Activated CD4-positive, alpha-beta T cell treated with anti-CD3 and anti-CD28 coated beads for 1 hour (primary cell): Measurements from ENCODE around the gene WWOX.

Source experiments
- DNase-seq: peaks from one replicate; pipeline ENCODE4 v3.0.0-alpha.2; 2020

Gene WWOX

GRCh38 chr16:78759596-78759995 lies 660.1 kb downstream of the WWOX start:
- DNase-seq = no peak

DNA sequence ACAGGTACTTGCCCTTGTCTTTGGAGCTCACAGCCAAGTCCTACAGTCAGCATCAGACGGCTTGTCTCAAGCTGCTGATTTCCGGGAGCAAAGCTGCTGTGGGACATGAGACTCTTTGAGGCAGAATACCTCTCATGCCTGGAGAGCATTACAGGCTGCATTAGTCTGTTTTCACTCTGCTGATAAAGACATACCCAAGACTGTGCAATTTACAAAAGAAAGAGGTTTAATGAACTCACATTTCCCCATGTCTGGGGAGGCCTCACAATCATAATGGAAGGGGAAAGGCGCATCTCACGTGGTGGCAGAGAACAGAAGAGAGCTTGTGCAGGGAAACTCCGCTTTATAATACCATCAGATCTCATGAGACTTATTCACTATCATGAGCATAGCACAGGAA lies 661.2 kb downstream of the WWOX start:
- DNase-seq = no peak

DNA sequence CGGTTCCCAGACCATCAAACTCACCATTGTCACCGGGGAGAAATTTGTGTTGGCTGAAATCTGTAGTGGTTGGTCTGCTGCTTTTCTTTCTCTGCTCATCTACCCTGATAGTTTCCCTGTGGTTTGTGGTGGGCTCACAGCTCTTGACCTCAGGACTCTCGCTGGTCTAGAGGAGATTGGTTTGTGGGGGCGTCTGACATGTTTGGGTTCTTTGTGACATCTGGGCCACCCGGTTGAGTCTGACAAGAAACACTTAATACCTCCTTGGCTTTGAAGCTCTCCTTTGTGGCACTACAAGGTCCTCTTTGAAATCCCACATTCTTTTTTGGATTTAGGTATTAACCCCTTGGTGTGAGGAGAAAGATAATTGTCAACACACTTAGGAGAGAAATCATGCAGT lies 662.0 kb downstream of the WWOX start:
- DNase-seq = no peak

GRCh38 chr16:78762222-78762621 lies 662.8 kb downstream of the WWOX start:
- DNase-seq = no peak

- no peak for DNase-seq
Measured at GRCh38 chr16:78763821-78764440, 664.5 kb downstream of the WWOX start.

- DNase-seq = no peak
Measured at GRCh38 chr16:78764478-78764877, 665.0 kb downstream of the WWOX start.

GRCh38 chr16:78768226-78768625 lies 668.8 kb downstream of the WWOX start:
- DNase-seq = no peak

DNA sequence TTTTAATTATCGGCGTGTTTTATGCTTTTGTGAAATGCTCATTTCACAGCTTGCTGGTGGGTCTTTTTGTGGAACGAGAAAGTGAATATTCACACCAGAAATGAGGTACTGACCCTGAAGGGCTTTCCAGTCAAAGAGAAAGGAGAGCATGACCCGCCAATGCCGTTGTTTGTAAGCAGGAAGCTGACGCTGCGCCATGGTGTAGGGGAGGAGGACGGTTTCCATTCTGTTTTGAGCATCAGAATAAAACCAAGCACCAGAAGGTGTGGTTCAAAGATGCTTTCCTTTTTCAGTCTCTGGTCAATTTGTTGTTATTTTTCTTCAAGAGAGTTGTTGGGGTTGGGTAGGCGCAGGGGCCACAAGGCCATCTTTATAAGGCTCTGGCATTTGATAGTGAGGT lies 669.3 kb downstream of the WWOX start:
- DNase-seq = no peak

DNA sequence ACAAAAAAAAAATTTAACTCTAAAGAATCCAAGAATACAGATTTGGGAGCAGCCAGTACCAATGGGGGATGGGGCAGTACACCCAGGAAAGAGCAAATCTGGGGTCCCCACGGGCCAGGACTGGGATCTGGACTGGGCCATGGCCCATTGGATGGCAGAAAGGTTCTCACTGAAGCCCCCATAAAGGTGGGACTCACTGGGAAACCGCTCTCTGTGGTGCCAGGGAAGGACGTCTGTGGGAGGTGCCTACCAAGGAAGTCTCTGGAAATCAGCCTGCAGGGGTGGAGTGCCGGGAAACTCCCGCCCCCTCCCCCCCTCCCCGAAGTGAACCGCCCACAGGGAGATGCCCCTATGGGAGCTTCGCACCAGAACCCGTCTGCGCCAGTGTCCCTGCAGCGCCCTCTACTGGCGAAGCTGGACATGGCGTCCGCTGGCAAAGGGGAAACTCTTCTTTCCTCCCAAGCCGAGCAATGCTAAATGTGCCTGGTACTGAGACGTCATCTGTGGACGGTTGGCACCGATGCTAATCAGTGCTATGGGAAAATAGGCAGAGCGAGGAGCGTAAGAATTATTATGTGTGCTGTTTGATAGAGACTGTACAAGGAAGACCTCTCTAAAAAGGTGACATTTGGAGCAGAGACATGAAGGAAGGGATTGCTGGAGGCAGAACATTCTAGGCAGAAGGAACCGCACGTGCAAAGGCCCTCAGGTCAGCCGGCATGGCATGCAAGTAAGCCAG lies 671.1 kb downstream of the WWOX start:
- peak; percentile 68 for DNase-seq

DNA sequence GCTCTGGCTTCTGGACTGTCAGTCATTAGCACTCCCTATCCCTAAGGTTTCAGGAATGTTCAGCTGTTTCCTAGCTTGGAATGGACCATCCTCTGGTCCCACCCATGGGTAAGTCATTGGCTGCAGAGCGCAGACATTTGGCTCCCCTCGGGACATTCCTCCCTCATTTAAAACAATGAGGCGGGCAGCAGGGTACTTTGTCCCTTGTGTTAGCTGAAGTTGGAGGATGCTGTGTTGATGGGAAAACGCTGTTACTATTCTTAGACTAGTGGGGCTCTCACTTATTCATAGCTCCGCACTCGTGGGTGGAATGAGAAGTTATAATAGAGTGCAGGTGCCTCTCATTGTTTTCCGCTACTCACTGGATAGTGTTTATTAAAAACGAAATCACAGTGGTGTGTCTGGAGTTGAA lies 673.8 kb downstream of the WWOX start:
- DNase-seq = no peak

DNA sequence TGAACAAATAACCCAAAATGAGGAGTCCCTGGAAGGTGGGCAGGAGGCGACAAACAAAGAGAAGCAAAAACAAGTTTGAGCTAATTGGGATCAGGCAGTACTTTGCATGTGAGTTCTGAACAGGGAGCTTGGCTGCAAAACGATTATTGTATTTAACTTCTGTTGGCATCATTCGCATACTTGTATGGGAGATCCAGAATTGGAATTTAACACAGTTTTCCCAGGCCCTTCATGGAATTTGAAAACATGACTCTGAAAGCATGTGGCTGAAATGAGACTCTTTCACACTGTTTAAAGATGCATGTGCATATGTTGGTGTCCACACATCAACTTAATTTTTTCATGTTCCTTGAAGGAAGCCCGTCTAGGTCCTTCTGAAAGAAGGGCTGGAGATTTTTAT lies 674.3 kb downstream of the WWOX start:
- DNase-seq = no peak

DNA sequence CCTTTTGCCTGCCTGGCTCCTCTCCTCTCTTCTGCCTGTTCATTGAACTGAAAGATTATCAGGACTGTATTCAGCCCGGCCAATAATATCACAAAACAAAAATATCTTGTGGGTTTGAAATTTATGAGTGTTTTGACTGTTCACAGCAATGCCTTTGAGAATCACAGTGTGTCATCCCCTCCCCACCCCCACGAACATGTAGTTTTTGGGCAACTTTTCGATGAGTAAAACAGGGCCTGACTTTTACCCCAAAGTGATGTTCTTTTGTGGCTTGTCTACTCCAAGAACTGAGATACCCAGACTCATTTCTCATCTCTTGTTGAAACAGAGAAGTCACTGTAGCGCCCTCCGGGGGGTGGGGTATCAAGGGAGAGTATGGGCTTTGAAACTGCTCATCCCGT lies 675.7 kb downstream of the WWOX start:
- no peak for DNase-seq

DNA sequence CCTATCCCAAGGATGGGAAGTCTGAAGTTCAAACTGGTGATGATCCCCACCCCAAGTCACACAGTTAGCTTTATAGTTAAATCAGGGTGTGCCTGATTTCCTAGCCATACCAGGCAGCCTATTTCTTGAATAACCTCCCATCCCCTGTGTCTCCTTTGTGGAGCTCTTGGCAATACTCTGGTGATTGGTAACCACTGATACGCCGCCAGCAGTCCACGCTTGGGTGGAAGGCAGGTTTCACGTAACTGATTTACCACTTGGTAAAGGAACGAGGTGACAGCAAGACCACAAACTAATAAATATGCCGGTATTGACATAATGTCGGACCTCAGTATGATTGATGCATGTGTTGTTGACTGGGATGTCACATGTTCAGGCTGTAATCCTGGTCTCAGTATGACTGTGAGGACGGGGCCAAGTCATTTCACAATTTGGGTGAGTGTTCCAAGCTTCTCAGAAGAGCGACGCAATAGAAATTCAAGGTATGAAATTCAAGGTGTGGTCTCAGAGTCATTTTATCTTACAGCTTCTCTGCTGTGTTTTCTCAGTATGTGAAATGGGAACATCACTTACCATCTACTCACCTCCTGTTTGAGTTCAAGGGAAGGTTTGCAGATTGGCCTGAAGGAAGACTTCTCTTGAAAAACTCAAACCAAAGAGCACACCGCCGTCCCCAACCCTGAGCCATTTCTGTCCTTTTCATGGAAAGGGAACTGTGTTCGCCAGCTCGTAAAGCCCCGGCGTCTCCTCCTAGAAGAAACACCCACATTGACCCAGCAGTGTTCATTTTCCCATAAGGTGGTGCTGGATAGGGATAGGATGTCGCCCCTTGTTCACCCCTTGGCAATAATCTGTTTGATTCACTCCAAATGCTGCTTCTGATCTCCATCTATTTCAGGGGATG lies 678.9 kb downstream of the WWOX start:
- no peak for DNase-seq

- DNase-seq = no peak
Measured at GRCh38 chr16:78780808-78781207, 681.4 kb downstream of the WWOX start.

GRCh38 chr16:78782572-78782971 lies 683.1 kb downstream of the WWOX start:
- DNase-seq = no peak

- no peak for DNase-seq
Measured at GRCh38 chr16:78783570-78784079, 684.2 kb downstream of the WWOX start.

GRCh38 chr16:78784771-78785170 lies 685.3 kb downstream of the WWOX start:
- DNase-seq = no peak

DNA sequence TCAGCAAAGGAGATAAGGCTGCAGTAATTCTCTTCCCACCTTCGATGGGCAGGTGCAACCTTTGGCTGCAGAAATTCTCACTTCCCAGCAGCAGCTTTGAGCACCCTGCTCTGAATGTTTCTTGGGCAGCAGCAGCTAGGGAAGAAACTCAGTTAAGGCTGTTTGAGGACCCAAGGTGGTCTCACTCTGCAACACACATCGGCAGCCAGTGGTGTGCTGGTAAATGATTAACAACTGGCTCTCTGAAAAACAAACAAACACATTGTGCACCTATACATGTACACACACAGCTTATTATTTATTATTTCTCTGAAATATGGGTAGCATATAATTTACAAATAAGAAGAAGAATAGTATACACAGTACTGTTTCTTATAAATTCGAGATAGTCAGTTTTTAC lies 685.8 kb downstream of the WWOX start:
- DNase-seq = no peak

GRCh38 chr16:78786635-78787034 lies 687.2 kb downstream of the WWOX start:
- no peak for DNase-seq

- DNase-seq = no peak
Measured at GRCh38 chr16:78788276-78788675, 688.8 kb downstream of the WWOX start.

DNA sequence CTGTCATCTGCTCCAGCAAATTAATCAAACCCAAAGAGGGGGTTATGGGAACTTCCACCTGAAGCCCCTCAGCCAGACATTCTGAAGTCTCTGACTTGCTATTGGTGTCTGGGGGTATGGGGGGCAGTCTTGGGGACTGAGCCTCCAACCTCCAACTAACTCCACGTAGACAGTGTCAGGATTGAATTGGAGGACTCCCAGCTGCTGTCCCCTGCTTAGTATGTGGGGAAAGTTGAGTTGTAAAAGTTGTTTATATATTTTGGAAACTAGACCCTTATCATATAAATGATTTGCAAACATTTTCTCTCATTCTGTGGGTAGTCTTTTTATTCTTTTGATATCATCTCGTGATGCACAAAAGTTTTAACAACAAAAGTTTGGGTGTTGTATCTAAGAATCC lies 689.2 kb downstream of the WWOX start:
- DNase-seq = no peak

GRCh38 chr16:78789561-78789960 lies 690.1 kb downstream of the WWOX start:
- DNase-seq = no peak

DNA sequence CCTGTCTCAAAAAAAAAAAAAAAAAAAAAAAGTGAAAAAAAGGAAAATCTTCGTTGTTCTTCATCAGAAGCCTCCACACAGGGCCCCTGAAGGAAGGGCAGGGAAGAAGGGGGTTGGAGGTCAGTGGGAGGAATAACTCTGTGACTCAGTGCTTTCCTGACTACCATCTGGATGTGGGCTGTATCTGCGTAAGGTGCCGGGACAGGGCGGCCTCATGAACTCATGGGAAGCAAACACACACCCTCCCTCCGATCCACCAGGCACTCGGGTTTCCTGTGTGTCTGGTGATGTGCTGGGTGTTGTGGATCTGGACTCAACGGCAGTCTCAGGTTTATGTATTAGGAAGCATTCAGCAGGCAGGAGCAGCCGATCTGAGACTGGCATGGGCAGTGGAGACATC lies 691.6 kb downstream of the WWOX start:
- DNase-seq = no peak

DNA sequence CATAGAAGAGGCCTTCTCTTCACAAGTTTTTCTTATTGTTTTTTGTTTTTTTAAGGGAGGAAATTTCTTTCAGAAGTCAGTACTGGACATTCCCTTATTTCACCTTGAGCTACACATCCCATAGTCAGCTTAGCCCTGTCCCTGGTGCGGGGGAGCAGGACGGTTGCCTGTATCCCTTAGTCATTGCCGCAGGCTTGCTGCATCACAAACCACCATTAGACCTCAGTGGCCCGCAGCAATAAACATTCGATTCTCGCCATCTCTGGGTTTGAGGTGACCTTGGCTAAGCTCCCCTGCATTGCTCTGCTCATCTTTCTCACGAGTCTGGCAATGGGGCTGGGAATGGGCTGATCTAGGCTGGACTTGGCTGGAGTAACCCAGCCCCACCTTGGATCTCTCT lies 692.5 kb downstream of the WWOX start:
- no peak for DNase-seq
